C4-2B (cell line): ENCODE data around the gene PRPS1.

ENCODE experiments used
- ZFX ChIP-seq: fragments of 450-650 bp; IDR thresholded peaks from 2 replicates; pipeline ENCODE4 v1.6.1; 2017
- TF ChIP-seq, protein P1 (sequence below): fragments of 450-650 bp; conservative IDR thresholded peaks from 2 replicates; pipeline ENCODE4 v1.5.1; 2017; ENCODE audit warnings: mild to moderate bottlenecking

DNA sequence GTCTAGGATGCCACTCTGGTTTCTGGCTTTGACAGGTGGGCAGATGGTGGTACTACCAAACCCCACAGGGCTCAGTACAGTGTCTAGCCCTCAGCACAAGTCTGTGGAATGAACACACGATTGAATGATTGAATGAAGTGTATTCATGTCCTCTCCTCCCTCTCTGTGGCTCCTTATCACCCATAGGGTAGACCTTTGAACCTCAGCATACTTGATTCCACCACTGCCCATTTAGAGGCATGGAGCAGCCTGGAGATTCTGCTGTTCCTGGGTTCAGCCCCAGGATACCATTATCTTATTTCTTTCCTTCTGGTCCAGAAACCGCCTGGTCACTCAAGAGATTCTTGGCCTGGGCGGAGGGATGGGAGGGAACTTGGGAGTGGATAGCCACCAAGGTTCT lies 53.9 kb downstream of the PRPS1 start:
- TF ChIP-seq, protein P1, sequence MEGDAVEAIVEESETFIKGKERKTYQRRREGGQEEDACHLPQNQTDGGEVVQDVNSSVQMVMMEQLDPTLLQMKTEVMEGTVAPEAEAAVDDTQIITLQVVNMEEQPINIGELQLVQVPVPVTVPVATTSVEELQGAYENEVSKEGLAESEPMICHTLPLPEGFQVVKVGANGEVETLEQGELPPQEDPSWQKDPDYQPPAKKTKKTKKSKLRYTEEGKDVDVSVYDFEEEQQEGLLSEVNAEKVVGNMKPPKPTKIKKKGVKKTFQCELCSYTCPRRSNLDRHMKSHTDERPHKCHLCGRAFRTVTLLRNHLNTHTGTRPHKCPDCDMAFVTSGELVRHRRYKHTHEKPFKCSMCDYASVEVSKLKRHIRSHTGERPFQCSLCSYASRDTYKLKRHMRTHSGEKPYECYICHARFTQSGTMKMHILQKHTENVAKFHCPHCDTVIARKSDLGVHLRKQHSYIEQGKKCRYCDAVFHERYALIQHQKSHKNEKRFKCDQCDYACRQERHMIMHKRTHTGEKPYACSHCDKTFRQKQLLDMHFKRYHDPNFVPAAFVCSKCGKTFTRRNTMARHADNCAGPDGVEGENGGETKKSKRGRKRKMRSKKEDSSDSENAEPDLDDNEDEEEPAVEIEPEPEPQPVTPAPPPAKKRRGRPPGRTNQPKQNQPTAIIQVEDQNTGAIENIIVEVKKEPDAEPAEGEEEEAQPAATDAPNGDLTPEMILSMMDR, result no peak
- no peak for TF ChIP-seq ZFX
